ENCODE data around the gene TRIM66. TPM values are rescaled to one million over a fixed set of nuclear protein-coding genes. Genes with fewer than 3 reads are reported as not detected.

The TRIM66 gene
- total RNA-seq, 1 experiment from 2014 or later = 2.1 TPM

- Histone ChIP-seq H2BK20ac (ENCODE audit: low read depth, low read length, poor library complexity, severe bottlenecking) (peak overlapping the region; percentile 14), H3K79me2 (ENCODE audit: insufficient read depth, low read length) (no peaks in the 10 kb centered on the region), H4K5ac (ENCODE audit: insufficient read length, low read depth, low read length) (no peak overlapping the region), H3T11ph (ENCODE audit: low read length) (no peak overlapping the region), H3K18ac (ENCODE audit: insufficient read length, low read depth, low read length) (no peak overlapping the region), H2BK12ac (ENCODE audit: insufficient read length, low read depth, low read length) (no peak overlapping the region), H2BK15ac (ENCODE audit: low read depth, low read length) (no peak overlapping the region), H4K91ac (ENCODE audit: insufficient read length, low read depth, low read length) (no peak overlapping the region), H2AK5ac (ENCODE audit: insufficient read length, low read length) (no peak overlapping the region), H3K9ac (ENCODE audit: extremely low read depth, insufficient read length, low read length) (no peak overlapping the region), H4K8ac (replicated peaks; ENCODE audit: insufficient read length, low read depth, low read length) (no peak overlapping the region), H3K9me3 (ENCODE audit: control insufficient read depth, low read depth, low read length) (no peaks in the 10 kb centered on the region), H3K4ac (ENCODE audit: low read depth, low read length) (no peak overlapping the region), H3K23ac (ENCODE audit: insufficient read length, low read depth, low read length) (no peak overlapping the region), H3K4me2 (ENCODE audit: insufficient read depth, insufficient read length, low read length) (no peak overlapping the region), H3K27me3 (ENCODE audit: insufficient read depth, low read length) (no peaks in the 10 kb centered on the region), H3K23me2 (ENCODE audit: insufficient read length, low read depth, low read length, poor library complexity, severe bottlenecking) (no peaks in the 10 kb centered on the region), H3K56ac (ENCODE audit: insufficient read length, low read depth, low read length) (no peak overlapping the region), H3K27ac (ENCODE audit: insufficient read length, low read depth, low read length) (no peak overlapping the region), H4K20me1 (ENCODE audit: control insufficient read depth, insufficient read depth, insufficient read length) (no peaks in the 10 kb centered on the region), H3K14ac (ENCODE audit: insufficient read depth, low read length) (no peak overlapping the region), H2BK5ac (ENCODE audit: insufficient read length, low read length) (no peak overlapping the region), H3K4me1 (ENCODE audit: insufficient read depth, low read length) (no peaks in the 10 kb centered on the region), H2AFZ (ENCODE audit: low read length) (no peak overlapping the region), H2BK120ac (ENCODE audit: low read depth, low read length, poor library complexity, severe bottlenecking) (no peak overlapping the region), H3K79me1 (ENCODE audit: insufficient read depth, low read depth, low read length, poor library complexity, severe bottlenecking) (no peaks in the 10 kb centered on the region)
- WGBS (ENCODE audit: extremely low coverage, insufficient read length, low lambda C conversion rate) = no CpG with 5 or more reads among the region's 1 CpG
- H3K9me3 Mint-ChIP-seq = peaks cover 6% of the 10 kb centered on the region in 2 experiments; a peak in 3 of 5 replicates
- H3K27ac Mint-ChIP-seq = no peak overlapping the region
- no peak overlapping the region for H3K4me3 Mint-ChIP-seq
- no peak for TF ChIP-seq CTCF (conservative IDR thresholded peaks at IDR 0.05)
- DNase-seq = no peak
- no peaks in the 10 kb centered on the region for H3K4me1 Mint-ChIP-seq
- H3K36me3 Mint-ChIP-seq (ENCODE audit: insufficient read depth in 1 of 3, low read depth in 3 of 3) = peaks cover 2 to 13% (median 4%) of the 10 kb centered on the region in 3 experiments; a peak in 5 of 7 replicates
- H3K27me3 Mint-ChIP-seq (ENCODE audit: low read depth) = no peaks in the 10 kb centered on the region
These were observed 107.7 kb downstream of the TRIM66 start for GRCh38 chr11:8574798-8575197.
